OCI-LY7 (cell line): ENCODE results near the gene PLCB3.

ENCODE experiments used
- CTCF ChIP-seq: fragments of 200-600 bp; sonication (generic); conservative IDR thresholded peaks from 2 replicates; pipeline ENCODE4 v1.5.1; 2014; ENCODE audit warnings: mild to moderate bottlenecking, antibody characterized with exemption, low read length, moderate library complexity, mixed read lengths
- EZH2phosphoT487 ChIP-seq: fragments of 200-600 bp; sonication (generic); IDR thresholded peaks from 2 replicates; pipeline ENCODE4 v1.6.1; 2018; ENCODE audit warnings: low read depth, borderline replicate concordance, mild to moderate bottlenecking, mixed run types, antibody characterized with exemption, low read length, moderate library complexity, mixed read lengths

- TF ChIP-seq CTCF (no peak), EZH2phosphoT487 (no peak)
Observed at GRCh38 chr11:64248578-64248977, 2.8 kb upstream of the PLCB3 start.
